HEK293 (cell line): Measurements from ENCODE around the gene PLAU.

Experiments used
- REST ChIP-seq: fragments of 450-650 bp; formaldehyde crosslinking; IDR thresholded peaks from 2 replicates; pipeline ENCODE4 v1.5.1; 2016; ENCODE audit warnings: missing biosample characterization, missing genetic modification characterization
- ZBTB49 ChIP-seq: fragments of 450-650 bp; formaldehyde crosslinking; IDR thresholded peaks from 2 replicates; pipeline ENCODE4 v1.5.1; 2016; ENCODE audit warnings: missing biosample characterization, missing genetic modification characterization, low read depth
- ZNF18 ChIP-seq: fragments of 450-650 bp; formaldehyde crosslinking; IDR thresholded peaks from 2 replicates; pipeline ENCODE4 v1.5.1; 2016; ENCODE audit warnings: missing biosample characterization, missing genetic modification characterization
- ZNF510 ChIP-seq: fragments of 450-650 bp; formaldehyde crosslinking; IDR thresholded peaks from 2 replicates; pipeline ENCODE4 v1.5.1; 2018; ENCODE audit warnings: mild to moderate bottlenecking, missing genetic modification characterization, missing biosample characterization; ENCODE audit not compliant: insufficient replicate concordance
- ZNF560 ChIP-seq: fragments of 450-650 bp; formaldehyde crosslinking; IDR thresholded peaks from 2 replicates; pipeline ENCODE4 v1.5.1; 2017; ENCODE audit warnings: missing biosample characterization, missing genetic modification characterization, borderline replicate concordance
- TF ChIP-seq, protein P1 (sequence below): fragments of 450-650 bp; formaldehyde crosslinking; conservative IDR thresholded peaks from 2 replicates; pipeline ENCODE4 v1.5.1; 2016; ENCODE audit warnings: low read depth, missing biosample characterization, missing genetic modification characterization
- TF ChIP-seq, protein P2 (sequence below): fragments of 450-650 bp; formaldehyde crosslinking; IDR thresholded peaks from 2 replicates; pipeline ENCODE4 v1.5.1; 2016; ENCODE audit warnings: missing biosample characterization, missing genetic modification characterization

DNA sequence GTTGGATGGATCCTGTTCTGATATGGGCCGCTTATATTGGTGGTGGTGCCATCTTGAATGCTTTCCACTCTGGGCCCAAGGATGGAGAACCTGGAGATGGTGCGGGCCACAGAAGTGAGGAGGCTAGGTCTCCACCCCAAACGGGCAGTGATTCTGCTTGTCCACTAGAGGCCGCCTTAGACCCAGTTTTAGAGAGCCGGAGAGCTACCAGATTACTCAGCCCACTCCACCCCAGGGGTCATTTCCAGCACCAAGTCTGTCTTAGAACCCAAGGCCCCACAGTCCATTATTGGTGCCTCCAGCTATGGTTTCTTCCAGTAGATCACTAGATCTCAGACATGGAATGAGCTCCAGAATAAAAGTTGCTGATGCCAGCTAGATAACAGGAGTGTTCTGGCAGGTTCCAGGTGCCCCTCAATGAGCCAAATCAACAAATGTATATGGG, 24.8 kb upstream of the PLAU start:
- no peak for TF ChIP-seq ZNF560 (tag by site-specific recombination)
- TF ChIP-seq ZBTB49 (tag by site-specific recombination), result no peak
- no peak for TF ChIP-seq ZNF18 (tag by site-specific recombination)
- TF ChIP-seq, protein P1, sequence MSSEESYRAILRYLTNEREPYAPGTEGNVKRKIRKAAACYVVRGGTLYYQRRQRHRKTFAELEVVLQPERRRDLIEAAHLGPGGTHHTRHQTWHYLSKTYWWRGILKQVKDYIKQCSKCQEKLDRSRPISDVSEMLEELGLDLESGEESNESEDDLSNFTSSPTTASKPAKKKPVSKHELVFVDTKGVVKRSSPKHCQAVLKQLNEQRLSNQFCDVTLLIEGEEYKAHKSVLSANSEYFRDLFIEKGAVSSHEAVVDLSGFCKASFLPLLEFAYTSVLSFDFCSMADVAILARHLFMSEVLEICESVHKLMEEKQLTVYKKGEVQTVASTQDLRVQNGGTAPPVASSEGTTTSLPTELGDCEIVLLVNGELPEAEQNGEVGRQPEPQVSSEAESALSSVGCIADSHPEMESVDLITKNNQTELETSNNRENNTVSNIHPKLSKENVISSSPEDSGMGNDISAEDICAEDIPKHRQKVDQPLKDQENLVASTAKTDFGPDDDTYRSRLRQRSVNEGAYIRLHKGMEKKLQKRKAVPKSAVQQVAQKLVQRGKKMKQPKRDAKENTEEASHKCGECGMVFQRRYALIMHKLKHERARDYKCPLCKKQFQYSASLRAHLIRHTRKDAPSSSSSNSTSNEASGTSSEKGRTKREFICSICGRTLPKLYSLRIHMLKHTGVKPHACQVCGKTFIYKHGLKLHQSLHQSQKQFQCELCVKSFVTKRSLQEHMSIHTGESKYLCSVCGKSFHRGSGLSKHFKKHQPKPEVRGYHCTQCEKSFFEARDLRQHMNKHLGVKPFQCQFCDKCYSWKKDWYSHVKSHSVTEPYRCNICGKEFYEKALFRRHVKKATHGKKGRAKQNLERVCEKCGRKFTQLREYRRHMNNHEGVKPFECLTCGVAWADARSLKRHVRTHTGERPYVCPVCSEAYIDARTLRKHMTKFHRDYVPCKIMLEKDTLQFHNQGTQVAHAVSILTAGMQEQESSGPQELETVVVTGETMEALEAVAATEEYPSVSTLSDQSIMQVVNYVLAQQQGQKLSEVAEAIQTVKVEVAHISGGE (tag by site-specific recombination), result no peak
- TF ChIP-seq REST (tag by site-specific recombination), result no peak
- TF ChIP-seq, protein P2, sequence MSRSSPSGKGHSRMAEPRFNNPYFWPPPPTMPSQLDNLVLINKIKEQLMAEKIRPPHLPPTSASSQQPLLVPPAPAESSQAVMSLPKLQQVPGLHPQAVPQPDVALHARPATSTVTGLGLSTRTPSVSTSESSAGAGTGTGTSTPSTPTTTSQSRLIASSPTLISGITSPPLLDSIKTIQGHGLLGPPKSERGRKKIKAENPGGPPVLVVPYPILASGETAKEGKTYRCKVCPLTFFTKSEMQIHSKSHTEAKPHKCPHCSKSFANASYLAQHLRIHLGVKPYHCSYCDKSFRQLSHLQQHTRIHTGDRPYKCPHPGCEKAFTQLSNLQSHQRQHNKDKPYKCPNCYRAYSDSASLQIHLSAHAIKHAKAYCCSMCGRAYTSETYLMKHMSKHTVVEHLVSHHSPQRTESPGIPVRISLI (tag by site-specific recombination), result no peak
- TF ChIP-seq ZNF510 (tag by site-specific recombination), result no peak
